Uterus (tissue), 2 donors: ENCODE results near the gene MASP1.

Source experiments
- CTCF ChIP-seq, 4 experiments: fragments of 200-600 bp in 2 of 4; fragments of 450-650 bp in 2 of 4; sonication (generic) in 2 of 4; IDR thresholded peaks; one replicate each; pipeline ENCODE4 v1.5.1; 2016 to 2019; ENCODE audit warnings: antibody characterized with exemption in 4 of 4, mild to moderate bottlenecking in 2 of 4, moderate library complexity in 1 of 4
- POLR2A ChIP-seq, 2 donors: fragments of 450-650 bp; IDR thresholded peaks; one replicate each; pipeline ENCODE4 v1.6.1; 2016; ENCODE audit warnings: antibody characterized with exemption in 2 of 2, mild to moderate bottlenecking in 1 of 2, moderate library complexity in 1 of 2

GRCh38 chr3:187223799-187224198 lies 67.7 kb downstream of the MASP1 start:
- TF ChIP-seq CTCF (IDR thresholded peaks at IDR 0.05) (no peak), POLR2A (IDR thresholded peaks at IDR 0.05) (no peak)
